Activated CD4-positive, alpha-beta T cell treated with anti-CD3 and anti-CD28 coated beads, Interleukin-2, amount 50 U/mL, for 24 hours (primary cell): Measurements from ENCODE around the gene STK10.

Experiments
- DNase-seq, 2 donors: peaks; one replicate each; pipeline ENCODE4 v3.0.0-alpha.2; 2020; ENCODE audit warnings: low read depth in 1 of 2, low spot score in 1 of 2

The STK10 gene

DNA sequence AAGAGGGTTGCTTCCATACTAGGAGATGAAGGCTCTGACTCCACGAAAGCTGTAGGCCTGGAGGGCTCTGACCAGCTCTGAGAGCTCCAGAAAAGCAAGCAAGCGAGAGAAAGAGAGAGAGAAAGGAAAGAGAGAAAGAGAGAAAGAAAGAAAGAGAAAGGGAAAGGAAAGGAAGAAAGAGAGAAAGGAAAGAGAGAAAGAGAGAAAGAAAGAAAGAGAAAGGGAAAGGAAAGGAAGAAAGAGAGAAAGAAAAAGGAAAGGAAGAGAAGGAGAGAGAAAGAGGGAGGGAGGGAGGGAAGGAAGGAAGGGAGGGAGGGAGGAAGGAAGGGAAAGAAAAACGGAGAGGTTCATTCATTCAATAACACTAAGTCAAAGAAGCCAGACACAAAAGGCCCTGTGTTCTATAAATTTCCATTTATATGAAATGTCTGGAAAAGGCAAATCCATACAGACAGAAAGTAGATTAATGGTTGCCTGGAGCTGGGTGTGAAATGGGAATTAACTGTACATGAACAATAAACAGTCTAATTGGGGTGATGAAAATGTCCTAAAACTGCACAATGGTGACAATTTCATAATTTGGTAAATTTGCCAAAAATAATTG lies 1.8 kb upstream of the STK10 start:
- DNase-seq = no peak

DNA sequence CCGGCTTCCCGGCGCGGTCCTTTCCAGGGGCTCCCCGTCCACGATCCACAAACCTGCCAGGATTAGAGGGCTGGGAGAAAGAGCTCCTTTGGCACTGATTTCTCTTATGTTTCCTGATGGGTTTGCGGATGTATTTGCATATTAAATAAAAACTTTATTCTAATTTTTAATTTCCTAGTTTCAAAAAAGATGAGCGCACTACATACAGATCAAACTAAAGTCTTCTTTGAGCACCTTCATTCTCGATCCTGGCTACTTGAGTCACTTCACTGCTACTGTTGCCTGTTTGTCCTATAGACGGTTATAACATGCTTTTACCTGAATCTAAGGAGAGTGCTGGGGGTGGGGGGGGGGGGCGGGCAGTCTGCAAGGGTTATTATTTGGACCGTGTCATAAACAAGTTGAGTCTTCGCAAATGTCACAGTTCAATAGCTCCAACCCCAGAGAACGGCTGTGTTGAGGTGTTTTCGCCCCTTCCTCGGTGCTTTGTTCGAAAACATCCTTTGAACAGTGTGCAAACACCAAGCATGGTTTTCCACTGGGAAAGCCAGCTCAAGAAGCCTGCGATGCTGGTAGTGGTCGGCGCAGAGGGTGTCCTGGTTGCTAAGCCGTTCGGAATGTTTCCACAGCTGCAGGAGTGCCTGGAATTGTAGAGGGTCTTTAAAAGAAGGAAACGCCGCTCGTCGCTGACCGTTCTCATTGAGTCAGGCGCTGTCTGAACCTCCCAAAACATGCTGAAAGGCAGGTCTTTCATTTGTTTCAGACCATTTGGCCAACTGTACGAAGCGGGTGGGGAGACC lies 1.1 kb upstream of the STK10 start:
- DNase-seq = no peak

DNA sequence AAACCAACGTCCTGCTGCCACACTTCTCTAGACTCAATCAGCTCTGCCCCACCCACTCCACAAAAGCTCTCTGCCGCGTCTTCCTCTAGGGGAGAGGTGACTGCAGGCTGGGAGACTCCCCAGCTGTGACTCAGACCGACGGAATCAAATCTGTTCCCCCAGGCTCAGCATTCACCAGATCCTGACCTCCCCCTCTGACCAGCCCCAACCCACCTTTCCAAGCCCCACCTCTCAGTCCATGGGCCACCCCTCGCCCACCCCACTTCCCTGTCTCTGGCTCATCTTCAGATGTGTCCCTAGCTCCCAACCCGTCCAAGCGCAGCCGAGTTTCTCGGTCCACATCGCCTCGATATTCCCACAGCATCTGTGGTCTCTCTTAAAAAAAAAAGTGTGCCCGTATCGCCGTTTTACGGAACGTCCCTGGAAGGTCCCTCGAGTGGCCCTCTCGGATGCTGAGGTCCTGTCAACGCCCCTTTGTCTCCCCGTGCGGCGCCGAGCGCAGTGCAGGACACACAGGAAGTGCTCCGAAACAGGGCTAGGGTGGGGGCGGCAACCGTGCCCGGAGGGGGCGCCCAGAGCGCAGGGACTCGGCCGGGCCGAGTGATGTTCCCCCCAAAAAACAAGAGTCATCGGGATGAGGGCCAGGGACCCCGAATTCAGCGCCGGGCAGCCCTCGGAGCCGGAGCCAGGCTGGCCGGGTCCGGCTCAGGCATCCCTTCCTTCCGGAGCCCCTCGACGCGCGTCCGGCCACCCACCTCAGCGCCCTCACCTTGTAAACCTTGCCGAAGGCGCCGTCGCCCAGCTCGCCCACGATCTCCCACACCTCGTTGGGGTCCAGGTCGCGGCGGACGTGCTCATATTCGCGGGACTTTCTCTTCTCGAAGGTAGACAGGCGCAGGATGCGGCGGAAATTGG lies 649 bp downstream of the STK10 start:
- peak; percentile 44 to 69 for DNase-seq

DNA sequence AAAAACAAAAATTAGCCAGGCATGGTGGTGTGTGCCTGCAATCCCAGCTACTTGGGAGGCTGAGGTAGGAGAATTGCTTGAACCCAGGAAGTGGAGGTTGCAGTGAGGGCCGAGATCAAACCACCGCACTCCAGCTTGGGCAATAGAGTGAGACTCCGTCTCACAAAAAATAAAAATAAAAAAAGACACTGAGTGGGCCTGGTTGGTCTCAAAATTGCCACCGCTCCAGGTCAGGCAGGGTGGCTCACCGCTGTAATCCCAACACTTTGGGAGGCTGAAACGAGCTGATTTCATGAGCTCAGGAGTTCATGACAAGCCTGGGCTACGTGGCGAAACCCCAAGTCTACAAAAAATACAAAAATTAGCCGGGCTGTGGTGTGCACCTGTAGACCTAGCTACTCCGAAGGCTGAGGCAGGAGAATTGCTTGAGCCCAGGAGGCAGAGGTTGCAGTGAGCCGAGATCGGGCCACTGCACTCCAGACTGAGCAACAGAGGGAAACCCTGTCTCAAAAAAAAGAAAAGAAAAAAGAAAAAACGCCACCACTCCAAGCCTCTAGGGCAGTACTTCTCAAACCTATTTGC lies 1.8 kb downstream of the STK10 start:
- no peak for DNase-seq

DNA sequence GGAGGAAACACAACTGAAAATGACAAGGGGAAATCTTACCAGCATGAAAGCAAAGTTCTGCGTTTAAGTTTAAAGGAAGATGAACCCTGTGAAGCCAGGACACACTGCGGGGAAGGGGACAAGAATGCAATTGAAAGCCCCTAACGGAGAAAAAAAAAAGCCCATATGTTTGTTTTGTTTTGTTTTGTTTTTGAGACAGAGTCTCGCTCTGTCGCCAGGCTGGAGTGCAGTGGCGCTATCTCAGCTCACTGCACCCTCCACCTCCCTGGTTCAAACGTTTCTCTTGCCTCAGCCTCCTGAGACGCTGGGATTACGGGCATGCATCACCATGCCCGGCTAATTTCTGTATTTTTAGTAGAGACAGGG lies 2.9 kb downstream of the STK10 start:
- no peak for DNase-seq

DNA sequence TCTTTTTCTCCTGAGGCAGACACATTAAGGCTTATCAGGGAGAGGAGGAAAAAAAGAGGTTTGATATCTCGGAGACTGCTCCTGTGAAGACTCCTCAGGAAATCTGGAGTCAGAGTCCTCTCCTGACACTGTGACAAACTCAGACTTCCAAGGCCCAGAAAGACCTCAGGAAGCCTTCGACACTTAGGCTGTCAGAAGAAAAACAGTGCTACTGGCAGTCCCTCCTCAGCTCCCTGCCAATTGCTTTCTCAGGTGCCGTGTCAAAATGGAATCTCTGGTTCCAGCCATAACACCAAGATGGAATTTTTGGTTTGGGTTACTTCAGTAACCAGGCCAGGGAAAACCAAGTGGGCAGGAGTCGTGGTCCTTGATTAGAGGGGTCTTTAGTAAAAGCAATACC lies 4.1 kb downstream of the STK10 start:
- DNase-seq = no peak

DNA sequence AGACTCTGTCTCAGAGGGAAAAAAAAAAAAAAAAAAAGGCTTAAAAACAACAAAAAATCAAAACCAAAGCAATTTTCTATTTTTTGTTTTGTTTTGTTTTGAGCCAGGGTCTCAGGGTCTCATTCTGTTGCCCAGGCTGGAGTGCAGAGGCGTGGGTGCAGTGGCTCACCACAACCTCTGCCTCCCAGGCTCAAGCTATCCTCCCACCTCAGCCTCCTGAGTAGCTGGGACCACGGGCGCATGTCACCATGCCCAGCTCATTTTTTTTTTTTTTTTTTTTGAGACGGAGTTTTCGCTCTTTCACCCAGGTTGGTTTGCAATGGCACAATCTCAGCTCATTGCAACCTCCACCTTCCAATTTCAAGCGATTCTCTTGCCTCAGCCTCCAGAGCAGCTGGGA lies 5.7 kb downstream of the STK10 start:
- no peak for DNase-seq

DNA sequence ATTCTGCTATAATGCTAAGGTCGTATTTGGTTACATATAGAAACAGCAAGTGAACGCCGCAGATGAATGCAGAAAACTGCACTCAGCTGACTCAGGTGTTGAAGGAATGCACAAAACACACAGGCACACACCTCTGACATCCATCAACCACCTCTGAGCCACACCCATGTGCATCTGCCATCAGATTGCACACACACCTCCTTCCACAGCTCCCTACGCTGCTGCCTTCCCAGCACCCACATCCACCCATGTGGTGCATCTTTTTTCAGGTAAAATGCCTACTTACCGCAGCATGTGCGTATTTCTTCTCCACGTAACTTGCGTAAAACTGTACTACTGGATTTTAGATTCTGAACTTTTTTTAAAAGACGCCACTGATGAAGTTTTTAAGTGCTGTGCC lies 7.1 kb downstream of the STK10 start:
- no peak for DNase-seq

DNA sequence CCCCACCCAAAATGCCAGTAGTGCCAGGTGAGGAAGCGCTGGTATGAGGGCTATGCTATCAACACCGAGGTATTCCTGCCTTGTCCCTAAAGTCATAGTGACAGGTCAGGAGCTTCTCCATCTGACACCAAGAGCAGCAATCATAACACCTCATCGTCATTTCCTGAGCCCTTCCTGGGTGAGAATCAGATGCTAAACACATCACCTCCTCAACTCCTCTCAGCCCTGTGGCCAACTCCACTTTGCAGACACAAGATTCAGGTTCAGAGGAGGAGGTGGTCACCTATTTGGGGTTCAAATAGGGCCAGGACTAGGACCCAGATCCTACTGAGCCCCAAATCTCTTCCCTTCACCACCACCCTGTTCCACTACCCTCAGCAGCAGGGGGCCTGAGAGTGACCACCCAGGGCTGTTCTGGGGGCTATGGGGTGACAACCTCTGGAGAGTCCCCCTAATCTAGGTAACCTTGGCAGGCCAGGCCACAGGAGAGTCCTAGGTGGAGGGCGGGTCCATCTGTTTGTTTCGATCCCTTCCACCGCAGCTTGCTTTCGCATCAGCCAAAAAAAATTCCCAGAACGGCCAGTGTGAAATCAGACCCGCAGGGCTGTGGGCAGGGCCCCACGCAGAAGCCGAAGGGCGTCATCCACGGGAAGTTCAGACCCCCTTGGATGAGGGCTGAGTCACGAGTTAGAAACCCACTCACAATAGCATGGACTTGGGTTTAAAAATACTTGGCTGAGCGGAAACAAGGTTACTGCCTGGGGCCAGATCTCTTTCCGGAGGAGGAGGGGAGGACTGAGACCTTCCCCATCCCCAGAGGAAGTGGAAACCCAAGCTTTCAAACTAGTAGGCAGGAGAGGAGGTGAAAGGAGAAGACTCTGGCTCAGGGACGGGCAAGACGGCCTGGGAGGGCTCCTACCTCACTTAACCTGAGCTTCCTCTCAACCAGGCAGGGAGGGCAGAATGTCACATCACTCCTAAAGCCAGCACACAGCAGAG lies 8.7 kb downstream of the STK10 start:
- no peak for DNase-seq

DNA sequence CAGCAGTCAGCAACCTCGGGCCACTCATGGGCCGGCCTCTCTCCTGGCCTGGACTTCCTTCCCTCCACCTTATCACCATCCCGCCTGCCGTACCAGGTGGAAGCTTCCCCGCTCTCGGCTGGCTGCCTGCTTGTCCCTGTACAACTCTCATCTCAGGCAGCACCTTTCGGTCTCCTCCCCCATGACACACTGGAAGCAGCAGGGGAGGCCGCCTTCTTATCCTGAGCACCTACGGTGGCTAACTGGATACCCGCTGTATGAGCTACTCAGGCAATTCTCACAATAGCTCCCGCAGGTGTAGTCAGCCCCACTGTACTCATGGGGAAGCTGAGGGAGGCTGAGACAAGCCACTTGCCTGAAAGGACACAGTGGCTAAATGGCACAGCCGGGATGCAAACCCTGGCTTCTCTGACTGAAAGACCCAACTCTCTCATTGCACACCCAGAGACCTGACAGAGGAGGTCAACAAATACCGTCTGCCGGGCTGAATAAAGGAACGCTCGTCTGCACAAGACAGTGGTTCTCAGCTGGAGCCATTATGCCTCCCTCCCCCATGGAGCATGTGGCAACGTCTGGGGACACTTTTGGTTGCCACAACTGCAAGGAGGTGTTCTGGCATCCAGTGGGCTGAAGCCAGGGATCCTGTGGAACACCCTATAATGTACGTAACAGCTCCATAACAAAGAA lies 9.6 kb downstream of the STK10 start:
- no peak for DNase-seq

DNA sequence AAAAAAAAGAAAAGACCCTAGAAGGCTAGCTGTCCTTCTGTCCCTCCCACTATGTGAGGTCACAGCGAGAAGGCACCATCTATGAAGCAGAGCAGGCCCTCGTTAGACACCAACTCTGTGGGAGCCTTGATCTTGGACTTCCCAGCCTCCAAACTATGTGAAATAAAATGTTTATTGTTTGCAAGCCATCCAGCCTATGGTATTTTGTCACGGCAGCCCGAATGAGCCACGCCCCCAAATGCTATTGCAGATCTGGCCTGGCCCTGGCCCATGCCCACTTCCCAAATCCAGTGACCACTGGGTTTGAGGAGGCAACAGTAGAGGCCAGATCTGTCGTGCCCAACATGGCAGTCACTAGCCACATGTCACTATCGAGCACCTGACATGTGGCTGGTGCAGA lies 10.8 kb downstream of the STK10 start:
- DNase-seq = no peak

DNA sequence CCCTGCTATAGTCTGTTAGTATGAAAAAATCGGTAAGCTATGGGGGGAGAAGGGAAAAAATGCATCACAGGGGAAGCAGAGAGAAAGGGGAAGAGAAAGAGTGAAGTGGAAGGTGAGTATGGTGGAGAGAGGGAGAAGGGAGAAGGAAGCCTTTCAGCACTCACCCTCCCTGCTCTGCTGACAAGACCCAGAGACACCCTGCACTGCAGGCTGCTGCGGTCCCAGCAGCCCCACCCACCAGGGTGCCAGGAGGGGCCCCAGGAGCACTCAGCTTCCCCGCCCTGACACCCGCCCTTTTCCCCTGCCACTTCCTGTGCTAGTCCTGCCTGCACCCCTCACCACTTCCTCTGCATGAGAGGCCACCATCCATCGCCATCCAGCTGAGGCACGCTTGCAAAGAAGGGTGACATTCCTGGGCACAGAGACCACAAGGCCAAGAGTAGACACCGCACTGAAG lies 12.7 kb downstream of the STK10 start:
- peak; percentile 63 to 87 for DNase-seq

DNA sequence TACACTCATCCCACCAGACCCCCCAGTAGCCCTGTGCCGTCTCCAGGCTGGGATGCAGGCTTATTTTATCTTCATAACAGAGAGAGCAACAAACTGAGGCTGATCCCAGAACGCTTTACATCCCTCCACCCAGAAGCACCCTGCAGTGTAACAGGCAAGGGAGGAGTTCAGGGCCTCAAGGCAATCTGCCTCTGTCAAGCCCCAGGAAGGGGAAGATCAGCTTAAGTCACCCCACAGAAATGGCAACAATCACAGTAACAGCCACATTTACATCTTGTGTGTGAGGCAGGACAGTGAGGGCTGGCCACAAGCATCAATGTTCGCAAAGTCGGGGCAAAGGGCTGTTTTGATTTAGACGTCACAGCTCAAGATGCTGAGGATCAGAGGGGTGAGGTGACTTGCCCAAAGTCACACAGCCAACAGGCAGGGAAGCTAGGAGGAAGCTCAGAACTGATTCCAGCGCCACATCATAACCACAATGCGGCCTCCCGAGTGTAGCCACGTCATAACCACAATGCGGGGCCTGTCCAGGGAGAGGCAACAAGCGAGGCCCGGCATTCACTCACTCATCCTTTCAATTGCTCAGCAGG lies 14.4 kb downstream of the STK10 start:
- DNase-seq = peak in 1 of 2 donors; percentile 69

DNA sequence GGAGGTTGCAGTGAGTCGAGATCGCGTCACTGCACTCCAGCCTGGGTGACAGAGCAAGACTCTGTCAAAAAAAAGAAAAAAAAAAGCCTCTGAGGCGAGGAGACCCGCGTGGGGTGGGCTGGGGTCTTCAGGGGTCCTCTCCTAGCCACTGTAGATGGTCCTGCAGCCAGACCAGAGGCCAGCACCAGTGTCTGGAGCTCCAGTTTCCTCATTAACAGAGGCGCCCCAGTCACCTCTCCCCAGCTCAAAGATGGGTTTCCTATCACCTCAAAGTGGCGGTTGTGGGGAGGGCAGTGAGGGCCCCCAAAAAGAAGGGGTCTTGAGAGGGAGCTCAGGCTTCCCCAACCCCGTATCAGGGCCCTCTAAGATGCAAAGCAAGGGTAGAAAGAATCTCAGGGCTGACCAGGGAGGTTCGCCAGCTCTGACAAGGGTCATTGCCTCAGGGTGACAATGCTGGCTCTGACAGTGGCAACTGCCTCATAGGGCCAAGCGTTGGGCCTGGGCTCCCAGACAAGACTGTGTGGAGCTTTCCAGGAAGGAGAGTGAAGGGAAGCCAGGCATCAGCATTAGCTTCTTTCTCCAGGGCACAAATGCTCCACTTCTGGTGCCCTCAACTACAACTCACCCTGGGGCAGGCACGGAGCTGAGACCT lies 15.0 kb downstream of the STK10 start:
- DNase-seq = no peak

DNA sequence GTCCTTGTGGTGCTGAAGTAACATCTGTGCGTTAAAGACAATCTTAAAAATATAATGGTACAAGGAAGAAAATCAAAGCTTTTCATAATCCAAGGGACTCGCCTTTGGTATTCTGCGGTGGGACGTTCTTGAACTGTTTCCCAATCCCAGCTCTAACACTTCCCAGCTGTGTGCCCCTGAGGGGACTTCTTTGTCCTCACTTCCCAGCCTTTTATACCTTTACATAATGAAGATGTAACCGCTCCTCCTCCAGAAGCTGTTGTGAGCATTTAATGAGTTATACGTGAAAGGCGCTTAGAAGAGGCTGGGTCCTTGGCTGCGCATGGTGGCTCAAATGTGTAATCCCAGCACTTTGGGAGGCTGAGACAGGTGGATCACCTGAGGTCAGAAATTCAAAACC lies 16.9 kb downstream of the STK10 start:
- no peak for DNase-seq

DNA sequence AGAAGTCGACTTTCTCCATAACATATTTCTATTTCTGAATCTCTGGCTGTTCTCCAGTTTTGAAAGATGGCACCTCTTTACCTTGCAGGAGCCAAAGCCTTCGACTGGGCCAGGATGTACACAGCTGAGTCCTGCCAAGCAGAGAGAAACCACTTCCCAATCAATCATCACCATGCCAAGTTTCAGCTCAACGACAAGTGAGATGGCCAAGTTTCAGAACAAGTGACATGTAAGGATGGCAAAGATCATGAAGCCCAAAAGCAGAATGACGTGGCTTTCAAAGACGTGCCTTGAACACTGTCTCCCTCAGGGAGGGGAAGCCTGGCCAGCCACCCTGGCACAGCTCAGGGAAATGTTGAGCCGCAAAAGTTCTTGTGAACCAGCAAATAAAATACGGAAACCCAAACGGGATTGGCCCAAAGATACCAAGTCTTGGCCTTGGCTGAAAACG lies 17.7 kb downstream of the STK10 start:
- DNase-seq = no peak

DNA sequence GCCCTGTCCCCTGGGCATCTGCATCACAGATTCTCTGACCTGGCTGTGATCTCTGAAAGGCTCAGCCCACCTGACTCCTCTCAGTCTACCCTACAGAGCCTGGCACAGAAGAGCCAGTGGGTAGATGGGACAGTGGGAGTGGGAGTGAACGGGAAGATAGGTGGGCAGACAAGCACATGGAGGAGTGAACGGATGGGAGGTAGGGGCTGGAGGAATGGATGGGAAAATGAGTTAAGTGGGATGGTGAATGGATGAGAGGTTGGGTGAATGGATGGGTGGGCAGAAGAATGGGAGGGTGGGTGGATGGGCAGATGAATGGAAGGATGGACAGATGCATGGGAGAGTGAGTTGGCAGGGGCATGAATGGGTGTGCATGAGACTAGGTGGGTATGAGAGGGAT lies 18.8 kb downstream of the STK10 start:
- no peak for DNase-seq

DNA sequence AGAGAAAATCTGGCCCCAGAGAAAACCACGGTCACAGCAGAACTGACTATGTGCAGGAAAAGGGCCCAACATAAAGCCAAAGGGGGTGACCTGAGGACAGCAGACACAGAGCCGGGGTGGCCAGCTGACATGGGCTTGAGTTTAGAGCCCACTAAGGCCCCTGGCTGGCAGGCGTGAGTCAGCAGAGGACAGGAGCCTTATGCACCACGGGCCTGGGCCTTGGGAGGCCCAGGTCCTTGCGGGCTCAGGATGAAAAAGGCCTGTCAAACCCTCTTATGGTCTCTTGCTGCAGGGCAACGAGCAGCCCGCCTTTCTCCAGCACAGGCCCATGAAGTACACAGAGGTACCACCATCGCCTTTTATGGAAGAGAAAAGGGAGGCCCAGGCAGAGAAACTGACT lies 19.7 kb downstream of the STK10 start:
- no peak for DNase-seq

DNA sequence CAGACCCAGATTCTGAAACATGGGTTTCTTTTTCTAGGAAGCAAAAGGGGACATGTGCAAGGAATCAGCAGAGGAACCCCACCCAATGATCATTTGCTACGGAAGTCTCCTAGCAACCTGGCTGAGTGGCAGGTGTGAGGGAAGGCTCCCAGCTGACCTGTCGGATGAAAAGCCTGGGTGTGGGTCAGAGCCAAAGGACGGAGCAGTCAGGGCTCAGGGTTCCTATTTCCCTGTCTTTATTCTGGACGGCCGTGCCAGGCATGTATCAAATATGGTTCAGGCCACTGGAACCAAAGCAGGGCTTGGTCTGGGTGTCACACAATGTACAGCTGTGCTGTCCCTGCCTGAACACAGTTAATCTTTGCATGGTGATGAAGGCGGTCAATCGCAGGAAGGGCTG lies 20.1 kb downstream of the STK10 start:
- no peak for DNase-seq
